GM21526 (cell line): Measurements from ENCODE around the gene CDH4.

Source experiments
- ATAC-seq: cut with Tn5 transposase; IDR thresholded peaks from one replicate; pipeline ENCODE4 v1.9.1; 2021; ENCODE audit warnings: moderate library complexity; ENCODE audit not compliant: unreplicated experiment, low FRiP score

CDH4 gene

DNA sequence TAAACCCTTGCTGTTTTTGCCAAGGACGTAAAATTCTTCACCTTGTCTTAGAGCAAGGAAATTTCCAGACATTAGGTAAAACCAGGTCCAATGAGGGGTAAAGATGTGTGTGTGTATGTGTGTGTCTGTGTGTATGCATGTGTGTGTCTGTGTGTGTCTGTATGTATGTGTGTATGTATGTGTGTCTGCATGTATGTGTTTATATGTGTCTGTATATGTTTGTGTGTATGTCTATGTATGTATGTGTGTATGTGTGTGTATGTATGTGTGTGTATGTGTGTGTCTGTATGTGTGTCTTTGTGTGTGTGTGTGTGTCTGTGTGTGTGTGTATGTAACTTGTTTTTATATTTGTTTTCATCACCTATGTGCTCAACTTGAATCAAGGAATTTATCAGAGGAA is 439.9 kb downstream of the CDH4 start:
- no peak for ATAC-seq

DNA sequence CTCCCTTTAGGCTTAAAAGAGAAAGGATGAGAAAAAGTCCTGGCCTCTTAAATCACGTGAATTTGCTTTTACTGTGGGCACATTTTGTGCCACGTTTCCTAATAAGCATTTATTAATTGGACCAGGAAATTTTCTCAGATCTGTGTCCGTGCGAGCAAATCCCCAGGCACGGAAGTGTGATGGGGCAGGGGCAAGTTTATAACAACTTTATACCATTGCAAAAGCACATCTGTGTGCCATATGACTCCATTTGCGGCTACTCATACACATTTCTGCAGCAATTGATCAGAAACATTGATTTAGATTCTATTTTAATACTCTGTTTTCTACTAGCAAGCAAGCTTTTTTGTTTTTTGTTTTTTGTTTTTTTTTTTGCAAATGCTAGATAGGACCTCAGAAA is 440.4 kb downstream of the CDH4 start:
- no peak for ATAC-seq

DNA sequence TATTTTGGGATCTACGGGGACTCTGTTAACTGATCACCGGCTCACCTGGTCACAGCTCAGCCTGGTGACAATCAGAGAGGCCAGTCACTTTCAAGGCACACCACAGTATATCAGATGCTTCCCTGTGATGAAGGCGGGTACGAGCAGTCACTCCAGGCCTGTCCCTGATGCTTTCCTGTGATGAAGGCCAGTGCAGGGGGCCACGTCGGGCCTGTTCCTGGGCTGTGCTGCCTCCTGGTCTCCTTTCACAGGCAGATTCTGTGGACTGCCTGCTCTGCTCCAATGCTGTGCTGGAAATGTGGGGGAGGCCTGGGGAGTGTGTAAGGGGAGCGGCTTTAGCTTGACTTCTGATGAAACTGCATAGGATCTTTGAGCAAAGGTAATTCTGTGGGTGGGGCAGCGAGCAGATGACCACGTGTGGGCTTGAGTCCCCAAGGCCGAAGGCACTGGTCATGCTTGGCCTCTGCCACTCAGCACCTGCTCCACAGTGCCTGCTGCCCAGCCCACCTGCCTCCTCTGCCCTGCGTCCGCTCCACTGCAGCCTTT is 441.1 kb downstream of the CDH4 start:
- no peak for ATAC-seq

DNA sequence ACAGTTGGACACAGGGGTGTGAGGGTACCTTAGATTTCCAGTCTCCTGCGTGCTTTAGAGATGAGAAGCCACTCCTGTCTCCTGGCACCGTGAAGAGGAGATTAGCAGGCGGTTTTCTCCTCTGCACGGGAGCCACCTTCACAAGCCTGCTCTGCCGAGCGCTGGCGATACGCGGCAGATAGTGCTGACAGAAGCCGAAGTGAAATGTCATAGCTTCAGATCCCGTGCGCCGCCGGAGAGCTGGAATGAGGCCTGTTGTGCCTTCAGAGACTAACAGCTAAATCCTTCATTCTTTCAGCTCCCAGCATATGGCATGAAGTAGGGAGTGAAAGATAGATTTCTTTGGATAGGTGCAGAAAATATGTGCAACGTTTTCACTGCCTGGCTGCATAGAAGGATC is 442.6 kb downstream of the CDH4 start:
- no peak for ATAC-seq

DNA sequence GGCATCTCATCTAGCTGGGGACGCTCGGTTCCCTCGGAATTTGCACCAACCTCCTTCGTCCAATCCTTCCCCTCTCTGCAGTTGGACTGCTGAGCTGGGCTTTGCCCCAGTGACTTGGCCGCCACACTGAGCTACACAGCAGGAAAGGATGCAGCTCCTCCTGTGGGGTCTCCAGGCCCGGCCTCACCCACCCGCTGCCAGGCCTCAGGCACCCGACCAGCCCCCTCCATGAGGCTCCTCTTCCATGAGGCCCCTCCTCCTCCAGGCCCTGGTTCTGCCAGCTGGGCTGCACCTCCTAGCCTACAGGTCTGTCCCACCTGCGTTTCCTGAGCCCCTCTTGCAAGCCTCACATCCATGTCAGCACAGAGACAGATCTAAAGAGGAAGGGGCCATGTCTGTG is 443.7 kb downstream of the CDH4 start:
- ATAC-seq: no peak

DNA sequence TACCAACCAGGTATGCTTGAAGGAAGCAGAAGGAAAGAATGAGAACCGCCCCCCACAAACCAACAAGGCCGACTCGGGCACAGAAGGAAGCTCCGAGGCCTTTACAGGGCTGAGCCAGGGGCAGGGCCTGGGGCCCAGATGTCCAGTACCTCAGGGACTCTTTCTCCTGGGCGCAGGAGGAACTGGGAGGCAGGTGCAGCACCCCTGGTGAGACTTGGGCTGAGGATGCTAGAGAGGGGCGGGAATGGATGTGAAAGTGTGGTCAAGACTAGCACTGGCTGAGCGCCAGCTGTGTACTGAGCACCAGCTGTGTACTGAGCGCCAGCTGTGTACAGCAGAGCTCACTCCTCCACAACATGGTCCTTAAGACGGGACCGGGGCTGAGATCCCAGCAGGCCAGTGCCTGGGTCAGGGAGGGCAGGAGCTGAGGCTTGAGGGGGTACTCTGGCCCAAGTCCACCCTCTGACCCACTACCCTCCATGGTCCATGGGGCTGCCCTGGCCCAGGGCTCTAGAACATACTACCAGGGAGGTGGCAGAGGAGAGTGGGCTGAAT is 444.2 kb downstream of the CDH4 start:
- no peak for ATAC-seq

DNA sequence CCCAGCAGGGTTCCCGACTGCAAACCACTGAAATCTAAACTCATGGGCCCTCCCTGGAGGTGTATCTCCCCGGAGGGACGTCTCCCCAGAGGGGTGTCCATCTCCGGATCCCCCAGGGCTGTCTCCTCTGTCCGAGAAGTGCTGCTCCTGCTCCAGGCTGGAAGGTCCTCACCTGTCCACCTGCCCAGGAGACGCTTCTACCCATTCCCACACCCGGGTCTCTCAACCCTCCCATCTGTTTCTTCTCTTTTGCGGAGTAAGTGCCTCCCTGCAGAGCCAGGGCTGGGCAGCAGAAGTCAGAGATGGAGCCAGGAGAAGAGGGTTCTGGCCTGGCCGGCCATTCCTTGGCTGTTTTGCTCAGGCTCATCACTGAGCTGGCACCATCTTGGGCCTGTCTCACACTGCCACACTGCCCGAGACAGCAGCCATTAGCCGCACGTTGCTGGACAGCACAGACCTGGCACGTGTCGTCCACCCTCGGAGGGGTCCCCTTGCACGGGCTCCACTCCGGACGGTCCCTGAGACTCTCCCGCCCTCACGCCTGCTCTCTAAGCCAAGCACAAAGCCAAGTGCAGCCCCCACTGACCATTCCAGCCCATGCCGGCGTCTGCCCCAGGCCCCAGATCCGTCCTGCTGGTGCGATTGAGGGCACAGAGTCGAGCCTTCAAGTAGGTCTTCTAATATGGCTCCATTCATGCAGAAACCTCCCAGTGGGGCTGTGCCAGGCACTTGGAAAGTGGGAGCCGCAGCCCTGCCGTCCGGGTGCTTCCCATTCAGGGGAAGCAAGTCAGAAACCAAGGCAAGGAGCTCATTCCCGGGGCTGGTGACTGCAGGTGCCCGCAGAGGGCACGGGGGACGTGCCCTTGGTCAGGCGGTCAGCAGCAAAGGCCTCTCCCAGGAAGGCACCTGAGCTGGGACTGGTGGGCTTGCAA is 445.9 kb downstream of the CDH4 start:
- ATAC-seq: no peak

DNA sequence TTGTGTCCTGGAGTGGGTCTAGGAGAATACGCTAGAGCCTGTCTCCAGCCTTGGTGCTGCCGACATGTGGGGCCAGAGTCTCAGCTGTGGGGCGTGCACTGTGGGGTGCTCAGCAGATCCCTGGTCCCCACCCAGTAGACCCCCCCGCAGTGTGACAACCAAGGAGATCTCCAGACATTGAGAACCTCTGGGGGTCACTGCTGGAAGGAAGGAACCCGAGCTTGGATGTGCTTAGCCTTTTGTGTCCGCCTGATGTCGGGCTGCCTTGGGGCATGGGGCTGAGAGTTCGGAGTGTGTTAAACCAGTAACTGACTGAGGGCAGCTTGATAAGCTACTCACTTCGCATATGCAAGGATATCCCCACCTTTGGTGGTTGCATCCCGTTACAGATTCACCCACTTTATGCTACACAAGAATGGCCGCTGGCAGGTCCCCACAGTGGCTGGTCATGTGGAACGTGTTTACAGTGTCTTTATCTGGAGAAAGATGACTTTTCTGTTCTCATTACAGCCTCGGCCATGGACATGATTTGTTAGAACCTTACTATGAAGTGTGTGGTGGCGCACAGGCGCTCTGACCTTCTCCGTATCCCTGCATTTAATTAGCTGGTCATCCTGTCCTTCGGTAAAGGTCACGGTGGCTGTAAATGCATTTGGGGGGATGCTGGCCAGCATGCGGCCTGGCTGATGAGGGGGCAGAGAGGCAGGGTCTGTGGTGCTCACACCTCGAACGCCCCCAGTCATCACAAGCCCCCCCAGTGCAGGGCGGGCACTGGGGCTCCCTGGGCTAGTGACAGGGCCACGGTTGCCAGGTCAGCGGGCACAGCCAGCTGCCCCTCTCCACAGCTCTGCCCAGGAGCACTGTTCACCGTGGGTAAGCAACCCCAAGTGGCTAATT is 446.8 kb downstream of the CDH4 start:
- ATAC-seq: no peak

DNA sequence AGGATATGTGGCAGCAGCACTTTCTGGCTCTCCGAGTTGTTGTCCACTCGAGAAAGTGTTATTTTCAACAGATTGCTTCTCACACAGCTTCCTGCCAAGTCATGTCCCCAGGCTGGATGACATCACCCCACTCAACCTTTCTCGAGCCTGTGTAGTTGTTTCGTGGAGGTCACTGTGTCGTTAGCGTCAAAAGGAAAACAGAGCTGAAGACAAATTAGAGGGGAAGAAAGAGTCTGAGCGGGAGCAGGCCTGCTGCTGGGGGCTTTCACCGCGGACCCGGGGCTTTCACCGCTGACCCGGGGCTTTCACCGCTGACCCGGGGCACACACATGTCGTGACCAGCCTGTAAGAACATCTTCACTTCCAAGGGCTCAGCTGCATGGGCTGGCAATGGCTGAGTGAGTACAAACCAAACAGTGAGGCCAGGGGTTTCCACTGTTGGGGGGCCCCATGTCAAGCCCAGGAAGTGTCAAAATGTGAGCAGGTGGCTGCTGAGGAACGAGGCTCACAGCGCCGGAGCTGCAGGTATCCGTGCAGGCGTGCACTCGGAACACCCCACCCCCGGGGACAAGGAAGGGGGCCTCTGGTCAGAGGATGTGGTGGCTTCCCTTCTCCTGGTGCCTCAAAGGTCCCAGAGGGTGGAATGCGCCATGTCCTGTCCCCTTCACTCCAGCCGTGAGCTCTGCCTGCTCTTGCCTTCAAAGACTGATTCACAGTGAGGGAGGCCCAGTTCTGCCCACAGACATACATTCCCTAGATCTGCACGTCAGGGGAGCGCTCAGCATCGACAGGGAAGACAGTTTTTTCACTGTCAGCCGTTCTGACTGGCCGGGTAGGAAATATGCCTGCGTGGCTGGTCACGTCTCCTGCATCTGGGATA is 447.7 kb downstream of the CDH4 start:
- ATAC-seq: no peak

DNA sequence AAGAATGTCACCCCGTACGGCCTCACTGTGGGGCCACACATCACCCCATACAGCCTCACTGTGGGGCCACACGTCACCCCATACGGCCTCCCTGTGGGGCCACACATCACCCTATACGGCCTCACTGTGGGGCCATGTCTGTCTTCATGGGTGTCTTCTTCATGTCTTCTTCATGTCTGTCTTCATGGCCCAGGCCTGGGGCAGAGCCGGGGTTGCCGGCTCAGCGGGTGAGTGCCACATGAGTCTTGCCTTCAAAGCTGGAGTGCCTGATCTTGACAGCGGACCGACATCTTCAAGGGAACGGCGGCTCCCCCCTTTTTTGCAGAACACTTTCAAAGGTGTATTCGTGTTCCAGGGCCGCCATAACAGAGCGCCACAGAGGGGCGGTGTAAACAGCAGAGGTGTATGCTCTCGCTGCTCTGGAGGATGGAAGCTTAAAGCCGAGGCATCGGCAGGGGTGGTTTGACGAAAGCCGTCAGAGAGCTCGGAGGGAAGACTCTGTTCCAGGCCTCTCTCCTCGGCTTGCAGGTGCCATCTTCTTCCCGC is 448.6 kb downstream of the CDH4 start:
- no peak for ATAC-seq

DNA sequence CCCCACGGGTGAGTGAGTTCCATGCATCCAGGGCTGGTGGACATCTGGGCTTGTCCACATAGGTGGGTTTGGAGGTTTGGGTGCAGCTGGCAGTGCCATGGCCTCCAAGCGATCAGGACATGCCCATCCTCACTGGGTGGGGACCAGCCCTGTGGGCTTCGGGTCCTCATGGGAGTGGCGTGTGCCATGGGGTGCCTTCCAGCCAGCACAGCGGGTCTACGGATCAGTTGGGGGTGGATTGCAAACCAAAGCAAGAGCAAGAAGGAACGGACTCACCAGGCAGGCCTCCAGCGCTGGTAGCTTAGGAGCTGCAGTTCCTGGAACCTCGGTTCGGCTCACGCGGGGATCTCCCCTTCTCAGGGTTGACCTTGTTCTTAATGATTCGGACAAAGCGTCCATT is 449.3 kb downstream of the CDH4 start:
- no peak for ATAC-seq

DNA sequence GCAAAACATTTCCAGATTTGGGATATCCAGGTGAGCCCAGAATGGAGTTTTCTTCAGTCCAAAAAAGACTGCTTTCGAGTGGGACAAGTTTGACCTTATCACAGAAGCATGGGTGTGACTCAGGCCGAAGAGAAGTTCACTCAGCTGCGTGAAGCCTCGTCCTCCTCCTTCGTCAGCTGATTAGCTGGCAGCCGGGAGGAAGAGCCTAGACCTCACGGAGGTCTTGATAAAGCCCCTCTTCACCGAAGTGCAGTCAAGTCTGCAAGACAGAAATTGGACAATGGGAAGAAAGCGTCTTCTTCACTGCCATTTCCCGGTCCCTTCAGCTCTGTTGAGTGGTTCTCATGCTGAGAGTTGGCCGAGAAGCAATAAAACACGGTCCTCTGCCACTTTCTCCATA is 449.7 kb downstream of the CDH4 start:
- ATAC-seq: no peak

DNA sequence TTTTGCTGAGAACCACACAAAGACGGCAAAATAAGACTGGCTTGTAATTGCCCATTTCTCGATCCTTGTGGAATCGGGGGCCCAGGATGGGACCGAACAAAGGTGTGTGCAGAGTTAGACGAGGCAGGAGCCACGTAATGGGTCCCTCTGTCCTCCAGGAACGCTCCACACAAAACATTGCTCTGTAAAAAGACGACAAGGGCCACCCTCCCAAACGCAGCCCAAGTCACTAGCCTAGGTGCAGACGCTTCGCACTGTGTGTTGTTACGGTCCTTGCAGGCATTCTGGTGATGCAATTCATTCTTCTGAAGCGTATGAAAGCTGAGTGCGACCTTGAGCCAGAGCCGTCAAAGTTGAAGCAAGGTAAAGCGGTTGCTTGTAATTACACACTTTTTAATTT is 450.2 kb downstream of the CDH4 start:
- no peak for ATAC-seq

DNA sequence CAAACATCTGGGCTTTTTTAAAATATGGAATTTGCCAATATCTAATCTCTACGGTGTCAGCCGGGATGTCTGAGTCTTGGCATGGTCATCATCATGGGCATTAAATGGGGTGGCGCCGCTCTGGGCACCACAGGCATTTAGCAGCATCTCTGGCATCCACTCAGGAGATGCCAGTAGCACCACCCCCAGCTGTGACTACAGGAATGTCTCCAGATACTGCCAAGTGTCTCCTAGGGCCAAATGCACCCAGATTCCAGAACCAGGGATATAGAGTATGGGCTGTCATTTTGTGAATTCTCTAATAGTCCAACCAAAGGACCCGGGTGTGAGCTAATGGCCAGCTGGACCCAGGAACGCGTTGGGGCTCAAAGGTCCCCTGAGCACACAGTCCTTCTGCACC is 452.6 kb downstream of the CDH4 start:
- ATAC-seq: no peak

DNA sequence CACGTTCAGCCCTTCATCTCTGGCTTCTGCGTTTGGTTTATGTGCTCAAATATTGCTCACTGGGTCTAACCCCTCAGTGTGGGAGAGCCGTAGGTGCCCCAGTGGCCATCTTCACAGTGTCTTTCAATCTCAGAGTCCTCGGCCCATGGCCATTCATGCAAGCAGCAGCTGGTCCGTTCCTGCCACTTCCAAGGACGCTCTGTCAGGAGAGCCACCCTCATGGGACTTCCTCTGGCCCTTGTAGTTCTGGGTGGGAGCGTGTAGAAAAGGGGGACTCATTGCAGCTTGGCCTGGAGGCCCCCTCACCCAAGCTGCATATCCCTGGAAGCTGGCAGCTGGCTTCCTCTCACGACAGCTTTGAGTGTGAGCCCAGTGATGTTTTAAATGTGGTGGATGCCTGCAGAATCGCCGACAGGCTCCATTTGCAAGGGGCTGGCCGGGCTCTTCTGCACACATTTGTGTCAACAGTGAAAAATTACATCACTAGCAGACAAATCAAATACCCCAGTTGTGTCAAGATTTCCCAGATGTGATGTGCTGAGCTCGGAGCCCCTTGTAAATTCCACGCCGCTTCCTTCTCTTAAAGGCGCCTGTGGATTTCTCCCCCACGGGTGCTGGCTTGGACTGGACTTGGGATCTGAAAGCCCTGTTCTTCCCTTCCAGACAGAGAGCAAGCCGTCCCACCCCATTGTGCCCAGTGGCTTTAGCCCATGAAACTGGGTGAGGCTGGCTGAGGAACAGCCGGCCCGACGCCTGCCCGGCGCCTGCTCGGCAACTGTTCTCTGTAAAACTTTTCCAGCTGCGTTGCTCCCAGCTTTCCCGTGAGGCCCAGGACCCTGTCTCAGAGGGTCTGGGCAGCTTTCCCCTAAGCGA is 453.6 kb downstream of the CDH4 start:
- no peak for ATAC-seq

DNA sequence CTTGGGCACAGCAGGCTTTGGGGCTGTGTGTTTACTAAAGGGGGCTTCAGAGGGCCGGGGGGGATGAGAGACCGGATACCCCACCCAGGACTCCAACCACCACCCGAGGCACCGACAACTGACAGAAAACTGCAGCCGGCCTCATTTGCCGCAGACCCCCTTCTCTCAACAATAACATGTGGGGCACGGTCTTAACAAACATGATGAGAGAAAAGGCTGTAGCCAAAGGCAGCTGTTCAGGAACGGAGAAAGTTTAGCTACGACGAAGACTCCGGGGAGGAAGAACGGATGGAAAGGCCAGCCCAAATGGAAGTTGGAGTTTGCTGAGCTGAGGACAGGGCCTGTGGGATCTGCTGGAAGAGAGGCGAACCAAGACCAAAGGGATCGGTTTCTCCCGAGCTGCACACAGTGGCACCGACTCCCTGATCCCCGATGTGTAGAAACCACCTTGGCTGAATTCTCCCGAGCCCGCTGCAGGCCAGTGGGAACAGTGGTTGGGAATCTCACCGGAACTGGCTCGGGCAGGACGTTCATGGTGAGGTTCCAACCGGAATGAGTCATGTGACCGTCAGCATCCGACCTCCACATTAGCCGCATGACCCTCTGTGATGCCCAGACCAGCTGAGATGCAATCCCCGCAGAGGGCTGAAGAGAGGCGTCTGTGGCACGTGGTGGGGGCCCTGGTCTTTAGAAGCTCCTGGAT is 454.3 kb downstream of the CDH4 start:
- ATAC-seq: no peak

DNA sequence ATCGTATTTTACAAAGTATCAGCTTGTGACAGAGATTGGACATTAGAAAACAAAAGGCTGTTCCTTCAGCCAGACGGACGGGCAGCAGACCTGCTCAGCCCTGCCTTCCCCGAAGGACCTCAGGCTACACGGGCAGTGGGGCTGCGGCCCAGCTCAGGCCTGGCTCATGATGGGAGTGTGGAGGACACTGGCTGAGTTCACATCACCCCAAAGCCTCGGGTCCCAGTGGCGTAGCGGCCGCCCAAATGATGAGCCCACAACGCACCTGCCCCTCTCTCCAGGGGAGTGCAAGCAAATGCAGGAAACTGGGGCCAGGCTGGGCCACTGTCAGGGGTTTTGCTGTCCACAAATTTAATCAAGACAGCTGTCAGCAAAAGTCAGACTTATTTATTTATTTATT is 456.8 kb downstream of the CDH4 start:
- no peak for ATAC-seq

DNA sequence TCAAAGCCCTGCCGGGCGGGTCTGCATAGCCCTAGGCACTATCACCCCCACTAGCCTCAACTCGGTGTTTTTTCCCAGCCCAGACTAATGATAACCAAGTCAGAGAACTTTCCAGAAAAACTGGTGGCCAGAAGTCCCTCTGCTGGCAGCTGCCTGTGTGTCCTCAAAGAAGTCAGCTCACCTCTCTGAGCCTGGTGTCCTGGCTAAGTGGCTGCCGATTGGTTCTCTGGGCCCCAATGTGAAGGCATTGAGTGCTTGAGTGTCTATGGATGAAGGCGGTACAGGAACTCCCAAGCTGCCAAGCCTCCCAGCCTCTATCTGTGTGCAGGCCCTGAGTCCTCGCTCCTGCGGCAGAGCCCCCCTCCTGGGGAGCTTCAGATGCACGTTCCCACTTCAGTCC is 458.0 kb downstream of the CDH4 start:
- no peak for ATAC-seq
